Ascending aorta (tissue), 2 donors: ENCODE results near the gene SIPA1. TPM values are rescaled to one million over a fixed set of nuclear protein-coding genes. Genes with fewer than 3 reads are reported as not detected.
A peak's percentile ranks its signal among the peaks of the same experiment; 100 is the strongest.

ENCODE experiments used
- DNase-seq, 2 donors: peaks; one replicate each; pipeline ENCODE4 v3.0.0-alpha.2; 2019; ENCODE audit warnings: low spot score in 2 of 2
- H3K27ac ChIP-seq, 2 donors: fragments of 200-600 bp; sonication (generic); one replicate each; pipeline ENCODE4 v1.5.1; 2016 to 2017; ENCODE audit warnings: mild to moderate bottlenecking in 1 of 2
- H3K27me3 ChIP-seq: fragments of 200-600 bp; sonication (generic); one replicate; pipeline ENCODE4 v1.5.1; 2017
- H3K36me3 ChIP-seq, 2 donors: fragments of 200-600 bp; sonication (generic); one replicate each; pipeline ENCODE4 v1.5.1; 2016
- H3K4me1 ChIP-seq, 2 donors: fragments of 200-600 bp; sonication (generic); one replicate each; pipeline ENCODE4 v1.5.1; 2016 to 2017; ENCODE audit warnings: mild to moderate bottlenecking in 1 of 2
- H3K4me3 ChIP-seq, 2 donors: fragments of 200-600 bp; sonication (generic); one replicate each; pipeline ENCODE4 v1.5.1; 2016 to 2017; ENCODE audit warnings: mild to moderate bottlenecking in 1 of 2
- H3K9me3 ChIP-seq, 2 donors: fragments of 200-600 bp; sonication (generic); one replicate each; pipeline ENCODE4 v1.5.1; 2016
- CTCF ChIP-seq, 3 experiments: fragments of 200-600 bp in 2 of 3; fragments of 450-650 bp in 1 of 3; sonication (generic) in 2 of 3; IDR thresholded peaks; one replicate each; pipeline ENCODE4 v1.5.1; 2016 to 2019; ENCODE audit warnings: antibody characterized with exemption in 3 of 3, mild to moderate bottlenecking in 1 of 3, moderate library complexity in 1 of 3
- intact Hi-C: fragments of 100-400 bp; cut with DNase I; formaldehyde crosslinking; loops from one replicate; pipeline ENCODE4 v1.15.1; 2023
- total RNA-seq: library from RNA; depleted of rRNA; stranded (reverse); fragments of >200 nt; gene quantifications from one replicate; pipeline ENCODE4 v1.1.0, GENCODE V29; 2016

Gene SIPA1
- total RNA-seq, 1 donor from 2014 or later = 145 TPM

DNA sequence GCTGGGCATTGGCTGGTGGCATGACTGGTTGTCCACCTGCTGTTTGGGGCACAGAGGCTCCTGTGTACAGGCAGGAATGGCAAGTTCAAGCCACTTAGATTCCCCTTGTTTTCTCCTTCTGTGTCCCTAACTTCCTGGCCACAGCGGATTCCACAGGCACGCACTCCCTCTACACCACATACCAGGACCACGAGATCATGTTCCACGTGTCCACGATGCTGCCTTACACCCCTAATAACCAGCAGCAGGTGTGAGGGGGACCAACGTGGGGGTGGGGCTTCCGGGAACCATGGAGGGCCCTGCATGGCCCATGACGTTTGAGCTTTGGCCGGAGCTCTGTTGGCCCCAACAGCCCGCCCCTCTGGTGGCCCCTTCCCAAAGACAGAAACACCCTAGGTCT, 7.8 kb downstream of the SIPA1 start:
- no peak overlapping the region for H3K4me3 ChIP-seq
- no peak for TF ChIP-seq CTCF (IDR thresholded peaks at IDR 0.05)
- intact Hi-C loops = no loop called here
- peaks cover 14 to 42% of the 10 kb centered on the region in 2 donors for H3K36me3 ChIP-seq
- no peaks in the 10 kb centered on the region for H3K4me1 ChIP-seq
- H3K27ac ChIP-seq = no peak overlapping the region
- H3K27me3 ChIP-seq = no peaks in the 10 kb centered on the region
- no peaks in the 10 kb centered on the region for H3K9me3 ChIP-seq
- no peak for DNase-seq

DNA sequence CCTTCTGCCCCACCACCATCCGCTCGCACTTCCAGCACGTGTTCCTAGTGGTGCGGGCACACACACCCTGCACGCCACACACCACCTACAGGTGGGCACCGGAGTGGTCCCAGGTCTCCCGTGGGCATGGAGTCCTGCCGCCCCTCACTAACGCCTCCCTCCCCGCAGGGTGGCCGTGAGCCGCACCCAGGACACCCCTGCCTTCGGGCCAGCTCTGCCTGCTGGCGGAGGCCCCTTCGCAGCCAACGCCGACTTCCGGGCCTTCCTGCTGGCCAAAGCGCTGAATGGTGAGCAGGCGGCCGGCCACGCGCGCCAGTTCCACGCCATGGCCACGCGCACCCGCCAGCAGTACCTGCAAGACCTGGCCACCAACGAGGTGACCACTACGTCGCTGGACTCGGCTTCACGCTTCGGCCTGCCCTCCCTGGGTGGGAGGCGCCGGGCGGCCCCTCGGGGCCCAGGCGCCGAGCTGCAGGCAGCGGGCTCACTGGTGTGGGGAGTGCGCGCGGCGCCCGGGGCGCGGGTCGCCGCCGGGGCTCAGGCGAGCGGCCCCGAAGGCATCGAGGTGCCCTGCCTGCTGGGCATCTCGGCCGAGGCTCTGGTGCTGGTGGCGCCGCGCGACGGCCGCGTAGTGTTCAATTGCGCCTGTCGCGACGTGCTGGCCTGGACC, 8.5 kb downstream of the SIPA1 start:
- TF ChIP-seq CTCF (IDR thresholded peaks at IDR 0.05) = no peak
- Histone ChIP-seq H3K36me3 (peaks cover 14 to 45% of the 10 kb centered on the region in 2 donors), H3K27me3 (no peaks in the 10 kb centered on the region), H3K9me3 (no peaks in the 10 kb centered on the region), H3K4me3 (no peak overlapping the region), H3K27ac (no peak overlapping the region), H3K4me1 (no peaks in the 10 kb centered on the region)
- intact Hi-C loops = no loop called here
- no peak for DNase-seq

- peaks cover 2 to 5% of the 10 kb centered on the region in 2 donors for H3K4me1 ChIP-seq
- H3K27me3 ChIP-seq = no peaks in the 10 kb centered on the region
- DNase-seq = no peak
- peak overlapping the region; percentile 16 to 49 for H3K27ac ChIP-seq
- no peak for TF ChIP-seq CTCF (IDR thresholded peaks at IDR 0.05)
- no peaks in the 10 kb centered on the region for H3K9me3 ChIP-seq
- H3K36me3 ChIP-seq = peaks cover 14 to 42% of the 10 kb centered on the region in 2 donors
- intact Hi-C loops = no loop called here
- peak overlapping the region; percentile 24 to 28 for H3K4me3 ChIP-seq
These were observed 9.2 kb downstream of the SIPA1 start for GRCh38 chr11:65646958-65647701.

DNA sequence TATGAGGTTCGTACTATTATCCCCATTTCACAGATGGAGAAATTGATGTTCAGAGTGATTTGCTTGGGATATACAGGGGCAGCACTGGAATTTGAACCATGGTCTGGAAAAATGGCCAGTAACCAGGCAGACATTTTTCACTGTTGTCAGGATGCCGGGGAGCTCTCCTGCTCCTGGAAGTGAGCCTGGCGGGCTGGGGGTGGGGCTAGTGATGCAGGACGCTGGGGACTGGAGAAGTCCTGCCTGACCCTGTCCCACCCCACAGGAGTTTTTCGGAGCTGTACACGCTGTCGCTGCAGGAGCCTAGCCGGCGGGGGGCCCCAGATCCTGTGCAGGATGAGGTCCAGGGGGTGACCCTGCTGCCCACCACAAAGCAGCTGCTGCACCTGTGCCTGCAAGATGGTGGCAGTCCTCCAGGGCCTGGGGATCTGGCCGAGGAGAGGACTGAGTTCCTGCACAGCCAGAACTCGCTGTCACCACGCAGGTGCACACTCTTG, 11.1 kb downstream of the SIPA1 start:
- Histone ChIP-seq H3K36me3 (peaks cover 17 to 39% of the 10 kb centered on the region in 2 donors), H3K27me3 (no peaks in the 10 kb centered on the region), H3K27ac (no peak overlapping the region), H3K4me1 (peaks cover 12 to 17% of the 10 kb centered on the region in 2 donors), H3K9me3 (no peaks in the 10 kb centered on the region), H3K4me3 (no peak overlapping the region)
- intact Hi-C loops = no loop called here
- DNase-seq = no peak
- TF ChIP-seq CTCF (IDR thresholded peaks at IDR 0.05) = no peak

DNA sequence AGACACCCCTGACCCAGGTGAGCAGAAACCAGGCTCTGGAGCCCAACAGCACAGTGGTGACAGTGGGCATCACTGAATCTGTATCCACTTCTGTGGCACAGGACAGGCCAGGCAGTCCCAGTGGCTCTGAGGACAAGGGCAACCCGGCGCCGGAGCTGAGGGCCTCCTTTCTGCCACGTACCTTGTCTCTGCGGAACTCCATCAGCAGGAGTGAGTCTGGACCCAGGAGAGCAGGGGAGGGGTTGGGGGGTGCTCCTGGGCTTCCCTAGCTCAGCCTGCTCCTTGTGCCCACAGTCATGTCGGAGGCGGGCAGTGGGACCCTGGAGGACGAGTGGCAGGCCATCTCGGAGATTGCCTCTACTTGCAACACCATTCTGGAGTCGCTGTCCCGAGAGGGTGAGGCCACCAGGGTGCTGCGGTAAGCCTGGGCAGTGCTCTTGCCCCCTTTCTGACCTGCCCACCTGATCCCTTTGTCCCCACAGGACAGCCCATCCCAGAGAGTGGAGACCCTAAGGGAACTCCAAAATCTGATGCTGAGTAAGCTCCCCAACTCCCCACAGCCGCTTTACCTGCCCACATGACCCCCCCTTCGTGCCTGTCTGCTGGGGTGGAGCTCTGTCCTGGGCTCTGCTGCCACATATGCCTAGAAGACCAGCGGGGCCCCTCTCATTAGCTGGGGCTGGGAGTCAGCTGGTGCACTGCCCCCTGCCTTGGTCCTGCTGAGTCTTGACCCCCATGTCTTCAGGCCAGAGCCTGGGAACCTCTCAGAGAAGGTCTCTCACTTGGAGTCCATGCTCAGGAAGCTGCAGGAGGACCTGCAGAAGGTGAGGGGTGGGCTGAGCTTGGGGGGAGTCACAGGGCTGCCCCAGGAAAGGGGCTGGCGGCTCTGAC, 12.0 kb downstream of the SIPA1 start:
- Histone ChIP-seq H3K27ac (peak overlapping the region in 1 of 2 donors; percentile 89), H3K4me3 (no peak overlapping the region), H3K9me3 (no peaks in the 10 kb centered on the region), H3K4me1 (peaks cover 12 to 17% of the 10 kb centered on the region in 2 donors), H3K27me3 (no peaks in the 10 kb centered on the region), H3K36me3 (peaks cover 26 to 48% of the 10 kb centered on the region in 2 donors)
- no peak for DNase-seq
- no peak for TF ChIP-seq CTCF (IDR thresholded peaks at IDR 0.05)
- intact Hi-C loops = loop anchor here (5.0 kb wide), 2 partner anchors 78 to 108 kb away; partner anchors contain the start of genes FAM89B and ZNRD2
